H1 (cell line): ENCODE results near the gene STRADB. TPM values are rescaled to one million over a fixed set of nuclear protein-coding genes. Genes with fewer than 3 reads are reported as not detected.

Source experiments
- CTCF ChIA-PET: fragments of 300-600 bp; sonication (Branson Sonifier 250); formaldehyde crosslinking; loops from one replicate; lab custom pipeline; 2021; ENCODE audit not compliant: partially characterized antibody; lab: Charles Lee
- POLR2A ChIA-PET: fragments of 300-600 bp; sonication (Branson Sonifier 250); formaldehyde crosslinking; loops from one replicate; lab custom pipeline; 2021; ENCODE audit warnings: inconsistent platforms; ENCODE audit not compliant: partially characterized antibody; lab: Charles Lee
- DNase-seq, 2 experiments: peaks; one replicate each; pipeline versions ENCODE4 v3.0.0 to v3.0.0-alpha.2; 2010 to 2022; ENCODE audit warnings: low spot score in 2 of 2, low read depth in 1 of 2, mixed read lengths in 1 of 2
- FAIRE-seq: peaks from 2 replicates; lab custom pipeline; 2011; peaks lifted over from hg19 to GRCh38; lab: Jason Lieb, UNC
- H2AFZ ChIP-seq: 2 replicates; pipeline ENCODE4 v1.8.1; 2012; ENCODE audit warnings: low read length, inconsistent platforms
- H2AK5ac ChIP-seq: 2 replicates; pipeline ENCODE4 v1.6.1; 2013; ENCODE audit warnings: low read depth, low read length
- H2BK120ac ChIP-seq: replicated peaks from 2 replicates; pipeline ENCODE3; 2013; ENCODE audit warnings: low read depth, low read length, inconsistent platforms
- H2BK12ac ChIP-seq: 2 replicates; pipeline ENCODE4 v1.6.1; 2013; ENCODE audit warnings: low read depth, low read length
- H2BK15ac ChIP-seq: 2 replicates; pipeline ENCODE4 v1.6.1; 2013; ENCODE audit warnings: low read length
- H2BK20ac ChIP-seq: 2 replicates; pipeline ENCODE4 v1.6.1; 2013; ENCODE audit warnings: low read length
- H2BK5ac ChIP-seq: 2 replicates; pipeline ENCODE4 v1.6.1; 2013; ENCODE audit warnings: low read depth, low read length
- H3K14ac ChIP-seq: 2 replicates; pipeline ENCODE4 v1.6.1; 2013; ENCODE audit warnings: inconsistent platforms; ENCODE audit not compliant: insufficient read length
- H3K18ac ChIP-seq: 2 replicates; pipeline ENCODE4 v1.6.1; 2013; ENCODE audit warnings: low read length; ENCODE audit errors: extremely low read depth
- H3K23ac ChIP-seq: 2 replicates; pipeline ENCODE4 v1.6.1; 2013; ENCODE audit warnings: inconsistent platforms; ENCODE audit not compliant: insufficient read length
- H3K23me2 ChIP-seq: 2 replicates; pipeline ENCODE4 v1.6.1; 2013; ENCODE audit warnings: low read depth, low read length
- H3K27ac ChIP-seq: 2 replicates; pipeline ENCODE4 v1.6.1; 2011; ENCODE audit warnings: low read depth, low read length, inconsistent platforms
- H3K27me3 ChIP-seq, 4 experiments: replicated peaks in 1 of 4; 1 replicate in 1 of 4; 2 replicates in 3 of 4; pipeline versions ENCODE4 v1.6.1 to v1.8.1; 2011 to 2013; ENCODE audit warnings: low read length in 3 of 4, mild to moderate bottlenecking in 3 of 4, inconsistent platforms in 2 of 4, mixed read lengths in 2 of 4, moderate library complexity in 1 of 4; ENCODE audit not compliant: control insufficient read depth in 3 of 4, insufficient read depth in 3 of 4; ENCODE audit errors: extremely low read depth in 1 of 4
- H3K36me3 ChIP-seq, 4 experiments: 2 replicates each; pipeline versions ENCODE4 v1.6.1 to v1.8.1; 2011 to 2013; ENCODE audit warnings: mild to moderate bottlenecking in 4 of 4, low read length in 3 of 4, moderate library complexity in 2 of 4, control low read depth in 1 of 4, inconsistent platforms in 1 of 4; ENCODE audit not compliant: insufficient read depth in 4 of 4, control insufficient read depth in 2 of 4
- H3K4ac ChIP-seq: replicated peaks from 2 replicates; pipeline ENCODE3; 2013; ENCODE audit warnings: low read length, low read depth, mixed read lengths, inconsistent platforms; ENCODE audit not compliant: insufficient read length
- H3K4me1 ChIP-seq, 4 experiments: replicated peaks in 1 of 4; 1 replicate in 1 of 4; 2 replicates in 3 of 4; pipeline versions ENCODE4 v1.6.1 to v1.8.1; 2011 to 2013; ENCODE audit warnings: low read length in 3 of 4, inconsistent platforms in 2 of 4, mixed read lengths in 1 of 4; ENCODE audit not compliant: insufficient read depth in 4 of 4, control insufficient read depth in 3 of 4
- H3K4me2 ChIP-seq, 2 experiments: 2 replicates each; pipeline versions ENCODE4 v1.6.1 to v1.8.1; 2011 to 2013; ENCODE audit warnings: low read depth in 2 of 2, low read length in 2 of 2, control low read depth in 1 of 2, inconsistent platforms in 1 of 2, mild to moderate bottlenecking in 1 of 2; ENCODE audit not compliant: insufficient read depth in 1 of 2
- H3K4me3 ChIP-seq, 4 experiments: fragments of 200-600, 300-600 bp in 1 of 4; sonication (generic), shearing (Covaris generic), sonication (Bioruptor Twin) in 1 of 4; 2 replicates each; pipeline versions ENCODE4 v1.5.1 to v1.8.1; 2011 to 2016; ENCODE audit warnings: low read length in 4 of 4, low read depth in 3 of 4, control low read depth in 2 of 4, inconsistent platforms in 2 of 4, mild to moderate bottlenecking in 2 of 4, mixed read lengths in 1 of 4, moderate library complexity in 1 of 4; ENCODE audit not compliant: insufficient read depth in 2 of 4; ENCODE audit errors: extremely low read depth in 1 of 4
- H3K56ac ChIP-seq: replicated peaks from 2 replicates; pipeline ENCODE3; 2013; ENCODE audit warnings: low read depth, mild to moderate bottlenecking, mixed read lengths, low read length, inconsistent platforms; ENCODE audit not compliant: insufficient read length
- H3K79me1 ChIP-seq: 2 replicates; pipeline ENCODE4 v1.6.1; 2013; ENCODE audit warnings: low read depth, low read length, control low read depth
- H3K79me2 ChIP-seq, 2 experiments: 2 replicates each; pipeline versions ENCODE4 v1.6.1 to v1.8.1; 2012 to 2013; ENCODE audit warnings: low read length in 2 of 2, mild to moderate bottlenecking in 2 of 2, inconsistent platforms in 1 of 2; ENCODE audit not compliant: insufficient read depth in 2 of 2, control insufficient read depth in 1 of 2
- H3K9ac ChIP-seq, 4 experiments: replicated peaks in 1 of 4; 1 replicate in 1 of 4; 2 replicates in 3 of 4; pipeline versions ENCODE4 v1.6.1 to v1.8.1; 2011 to 2013; ENCODE audit warnings: low read depth in 3 of 4, low read length in 3 of 4, control low read depth in 2 of 4, mild to moderate bottlenecking in 2 of 4, moderate library complexity in 2 of 4, inconsistent platforms in 1 of 4; ENCODE audit errors: extremely low read depth in 1 of 4
- H3K9me3 ChIP-seq, 2 experiments: 2 replicates each; pipeline versions ENCODE4 v1.6.1 to v1.8.1; 2012 to 2013; ENCODE audit warnings: mild to moderate bottlenecking in 2 of 2, moderate library complexity in 2 of 2, control low read depth in 1 of 2, inconsistent platforms in 1 of 2, low read depth in 1 of 2, low read length in 1 of 2, mixed read lengths in 1 of 2; ENCODE audit not compliant: insufficient read depth in 2 of 2
- H4K20me1 ChIP-seq, 2 experiments: replicated peaks in 1 of 2; 2 replicates each; pipeline versions ENCODE3 to v1.8.1; 2011 to 2013; ENCODE audit warnings: inconsistent platforms in 2 of 2, low read length in 2 of 2, mild to moderate bottlenecking in 1 of 2; ENCODE audit not compliant: insufficient read depth in 2 of 2, control insufficient read depth in 1 of 2
- H4K5ac ChIP-seq: 2 replicates; pipeline ENCODE4 v1.6.1; 2013; ENCODE audit warnings: low read length, low read depth, mixed read lengths, inconsistent platforms; ENCODE audit not compliant: insufficient read length
- H4K8ac ChIP-seq: 2 replicates; pipeline ENCODE4 v1.8.0; 2013; ENCODE audit warnings: mild to moderate bottlenecking, moderate library complexity, low read length, inconsistent platforms; ENCODE audit not compliant: insufficient read depth; ENCODE audit errors: extremely low read depth
- H4K91ac ChIP-seq: replicated peaks from 2 replicates; pipeline ENCODE3; 2013; ENCODE audit warnings: low read length, mixed read lengths, inconsistent platforms; ENCODE audit not compliant: insufficient read length
- ASH2L ChIP-seq: fragments of 200-600, 300-600 bp; sonication (generic); IDR thresholded peaks from one replicate; pipeline ENCODE4 v1.7.1; 2017; ENCODE audit warnings: low read length
- EGR1 ChIP-seq: IDR thresholded peaks from 2 replicates; pipeline ENCODE4 v1.6.1; 2011; ENCODE audit warnings: low read depth, low read length, borderline replicate concordance
- JUN ChIP-seq: IDR thresholded peaks from 2 replicates; pipeline ENCODE4 v1.6.1; 2011; ENCODE audit warnings: low read depth, mild to moderate bottlenecking, improper control_type of control experiment, low read length
- PHF8 ChIP-seq: fragments of 200-600 bp; sonication (generic); conservative IDR thresholded peaks from 2 replicates; pipeline ENCODE4 v1.7.1; 2012; ENCODE audit warnings: low read depth, mild to moderate bottlenecking, inconsistent platforms, low read length, moderate library complexity
- POU5F1 ChIP-seq: IDR thresholded peaks from 2 replicates; pipeline ENCODE4 v1.6.1; 2011; ENCODE audit warnings: low read depth, mild to moderate bottlenecking, low read length, moderate library complexity
- RAD21 ChIP-seq, 2 experiments: IDR thresholded peaks in 1 of 2; conservative IDR thresholded peaks in 1 of 2; 2 replicates each; pipeline ENCODE4 v1.6.1; 2011; ENCODE audit warnings: low read depth in 2 of 2, low read length in 2 of 2, improper control_type of control experiment in 1 of 2, inconsistent platforms in 1 of 2, mild to moderate bottlenecking in 1 of 2, moderate library complexity in 1 of 2
- SIX5 ChIP-seq: IDR thresholded peaks from 2 replicates; pipeline ENCODE4 v1.6.1; 2011; ENCODE audit warnings: mild to moderate bottlenecking, low read depth, low read length
- SP2 ChIP-seq: IDR thresholded peaks from 2 replicates; pipeline ENCODE4 v1.6.1; 2012; ENCODE audit warnings: mild to moderate bottlenecking, low read length, inconsistent platforms
- SP4 ChIP-seq: IDR thresholded peaks from 2 replicates; pipeline ENCODE4 v1.6.1; 2012; ENCODE audit warnings: low read length, inconsistent platforms
- SRF ChIP-seq: IDR thresholded peaks from 2 replicates; pipeline ENCODE4 v1.6.1; 2011; ENCODE audit warnings: mild to moderate bottlenecking, low read depth, low read length, moderate library complexity
- SUZ12 ChIP-seq: fragments of 200-600 bp; sonication (generic); IDR thresholded peaks from 2 replicates; pipeline ENCODE4 v1.6.1; 2012; ENCODE audit warnings: mild to moderate bottlenecking, inconsistent platforms, low read length, moderate library complexity, mixed read lengths
- TCF12 ChIP-seq: IDR thresholded peaks from 2 replicates; pipeline ENCODE4 v1.6.1; 2011; ENCODE audit warnings: low read depth, mild to moderate bottlenecking, low read length
- WGBS, 2 experiments: shearing (Covaris generic) in 1 of 2; methylation state at CpG; one replicate each; pipeline versions ENCODE4 v1.1.6 to v1.1.7; 2013 to 2015; ENCODE audit warnings: low lambda C conversion rate in 2 of 2, mixed read lengths in 2 of 2, inconsistent platforms in 1 of 2, low coverage in 1 of 2, missing lambda C conversion rate in 1 of 2; ENCODE audit not compliant: insufficient replicate concordance in 2 of 2, insufficient coverage in 1 of 2, insufficient read length in 1 of 2; ENCODE audit errors: extremely low coverage in 1 of 2, missing lambda C conversion rate in 1 of 2; 5-methylcytosine and 5-hydroxymethylcytosine counted together
- polyA plus RNA-seq, 7 experiments: library from polyadenylated mRNA; depleted of rRNA in 3 of 7; stranded (reverse) in 5 of 7; unstranded in 2 of 7; fragments of >200 nt in 5 of 7; fragments of 200-250 nt in 2 of 7; gene quantifications; 1 replicate in 5 of 7; 2 replicates in 1 of 7; 4 replicates in 1 of 7; pipeline versions ENCODE4 v1.2.1 to v1.2.3, GENCODE V29; 2011 to 2013; ENCODE audit warnings: missing spikeins in 2 of 7, mixed read lengths in 2 of 7
- total RNA-seq: library from RNA; stranded (reverse); fragmentation: NEBNext Ultra II Directional; extraction: Animal tissue kit (Norgen Biotek cat#: 25700); gene quantifications from 2 replicates; pipeline ENCODE4 v1.2.1, GENCODE V29; 2021
- TF ChIP-seq, protein P1 (sequence below): IDR thresholded peaks from 2 replicates; pipeline ENCODE4 v1.6.1; 2012; ENCODE audit warnings: inconsistent platforms
- TF ChIP-seq, protein P2 (sequence below): IDR thresholded peaks from 2 replicates; pipeline ENCODE4 v1.6.1; 2012; ENCODE audit warnings: inconsistent platforms

STRADB gene
- total and polyA plus RNA-seq, 2 of the 8 experiments (the other 6 are each of a cell fraction or from before 2014, with no cell fraction given): 20.9 to 34.9 TPM

DNA sequence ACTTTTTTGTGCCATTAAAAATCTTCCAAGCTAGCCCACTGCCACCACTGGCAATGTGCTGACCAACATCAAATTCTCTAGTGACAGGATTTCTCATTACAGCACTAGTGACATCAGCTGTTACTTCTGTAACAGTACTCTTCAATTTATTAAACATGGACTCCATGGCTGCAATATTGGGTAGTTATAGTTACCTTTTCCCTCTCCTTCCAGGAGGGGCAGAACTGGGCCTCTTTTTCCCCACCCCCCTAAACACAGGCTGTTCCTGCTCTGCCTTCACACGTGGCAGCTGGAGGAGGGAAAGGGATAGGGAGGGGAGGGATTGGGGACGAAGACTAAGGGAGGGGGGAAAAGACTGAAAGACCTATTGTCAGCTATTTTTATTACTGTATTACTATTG, 38.4 kb upstream of the STRADB start:
- FAIRE-seq: no peak
- no peak for DNase-seq
- peaks cover 0 to 1% of the 10 kb centered on the region in 2 experiments for H4K20me1 ChIP-seq
- no peak overlapping the region for H2BK5ac ChIP-seq
- H3K23me2 ChIP-seq: no peaks in the 10 kb centered on the region
- H3K9ac ChIP-seq: no peak overlapping the region
- no peak overlapping the region for H2BK120ac ChIP-seq
- no peak overlapping the region for H3K23ac ChIP-seq
- no peaks in the 10 kb centered on the region for H3K9me3 ChIP-seq
- no peak overlapping the region for H2BK15ac ChIP-seq
- no peak overlapping the region for H2AFZ ChIP-seq
- H4K8ac ChIP-seq: no peak overlapping the region
- POLR2A ChIA-PET: no interaction called here
- no peak overlapping the region for H4K5ac ChIP-seq
- no peak overlapping the region for H3K18ac ChIP-seq
- H3K14ac ChIP-seq: no peak overlapping the region
- no peak overlapping the region for H3K56ac ChIP-seq
- H3K79me2 ChIP-seq: no peaks in the 10 kb centered on the region
- no peak overlapping the region for H4K91ac ChIP-seq
- WGBS, 2 experiments: 14% methylated on average over 1 of the region's 2 CpGs; no CpG with 5 or more reads in 1 of the 2 experiments
- no peak overlapping the region for H2BK12ac ChIP-seq
- H3K79me1 ChIP-seq: no peaks in the 10 kb centered on the region
- CTCF ChIA-PET: interaction anchor here (0.8 to 1.7 kb wide), 3 partner anchors 30 to 132 kb away, joined by 3 to 4 read pairs (median 3); no protein-coding TSS in a partner anchor
- H3K4me3 ChIP-seq: no peak overlapping the region
- H3K27me3 ChIP-seq: no peaks in the 10 kb centered on the region
- H3K4ac ChIP-seq: no peak overlapping the region
- H3K27ac ChIP-seq: no peak overlapping the region
- H3K36me3 ChIP-seq: no peaks in the 10 kb centered on the region
- peaks cover 0 to 3% (median 0%) of the 10 kb centered on the region in 4 experiments; a peak in 1 of 7 replicates for H3K4me1 ChIP-seq
- H2AK5ac ChIP-seq: no peak overlapping the region
- TF ChIP-seq SRF (no peak), SIX5 (no peak), SUZ12 (no peak), EGR1 (no peak), SP4 (no peak), POU5F1 (no peak), JUN (no peak), ASH2L (no peak), TCF12 (no peak), RAD21 (IDR thresholded peaks at IDR 0.05 in 1 of 2, conservative IDR thresholded peaks at IDR 0.05 in 1 of 2; ENCODE audit: low read depth in 2 of 2, low read length in 2 of 2) (0 out of 4 replicates have a peak, but pooled peaks of 1 of the 2 experiments have one; percentile 8), PHF8 (no peak), SP2 (no peak)
- TF ChIP-seq, protein P1, sequence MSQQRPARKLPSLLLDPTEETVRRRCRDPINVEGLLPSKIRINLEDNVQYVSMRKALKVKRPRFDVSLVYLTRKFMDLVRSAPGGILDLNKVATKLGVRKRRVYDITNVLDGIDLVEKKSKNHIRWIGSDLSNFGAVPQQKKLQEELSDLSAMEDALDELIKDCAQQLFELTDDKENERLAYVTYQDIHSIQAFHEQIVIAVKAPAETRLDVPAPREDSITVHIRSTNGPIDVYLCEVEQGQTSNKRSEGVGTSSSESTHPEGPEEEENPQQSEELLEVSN: peak; percentile 65; the same call in 1 of the 2 replicates
- TF ChIP-seq, protein P2, sequence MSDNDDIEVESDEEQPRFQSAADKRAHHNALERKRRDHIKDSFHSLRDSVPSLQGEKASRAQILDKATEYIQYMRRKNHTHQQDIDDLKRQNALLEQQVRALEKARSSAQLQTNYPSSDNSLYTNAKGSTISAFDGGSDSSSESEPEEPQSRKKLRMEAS: peak; percentile 63
- TF ChIP-seq, all 59 proteins: peak for 3
- H2BK20ac ChIP-seq: no peak overlapping the region
- H3K4me2 ChIP-seq: no peak overlapping the region; a peak in 1 of 4 replicates
